ENCODE results near the gene APOBR. TPM values are rescaled to one million over a fixed set of nuclear protein-coding genes. Genes with fewer than 3 reads are reported as not detected.
"Not testable (repeated sequence)": the region's sequence is repeated elsewhere in the genome, so short reads cannot be mapped to it uniquely, and the experiment has no call there.

APOBR gene
- total and polyA plus RNA-seq, 12 donors: 0.15 to 2.3 (median 0.56) TPM

DNA sequence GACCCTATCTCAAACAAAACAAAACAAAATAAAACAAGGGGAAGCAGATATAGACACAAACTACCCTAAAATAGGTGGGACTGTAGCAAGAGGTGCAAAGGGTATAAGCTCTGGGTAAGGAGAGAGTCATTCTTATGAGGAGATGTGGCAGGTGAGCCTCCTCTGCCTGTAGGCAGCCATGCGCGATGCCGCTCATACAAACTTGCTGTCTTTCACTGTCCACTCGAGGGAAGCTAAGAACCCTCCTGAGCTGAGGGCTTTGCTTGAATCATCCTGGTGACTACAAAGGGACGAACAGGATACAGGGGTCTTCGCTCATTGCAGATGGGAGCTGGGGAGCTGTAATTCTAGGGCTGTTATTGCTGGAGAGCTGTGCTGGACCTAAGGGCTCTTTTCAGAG is 27.0 kb downstream of the APOBR start:
- intact Hi-C loops (cut with DNase I): loop anchor here in 1 of 10 donors (10.0 kb wide), 1 partner anchor 53 kb away; no protein-coding TSS in a partner anchor
- no peak overlapping the region for H3K4me3 ChIP-seq
- H3K36me3 ChIP-seq: no peaks in the 10 kb centered on the region
- H3K9me3 ChIP-seq: no peaks in the 10 kb centered on the region
- no peak for TF ChIP-seq CTCF (IDR thresholded peaks at IDR 0.05)
- peaks cover 0 to 6% (median 0%) of the 10 kb centered on the region in 9 donors for H3K4me1 ChIP-seq
- WGBS, 2 donors: 83 to 92% methylated on average over 6 of the region's 6 CpGs
- ATAC-seq (no peak), DNase-seq (no peak)
- H3K27ac ChIP-seq: no peak overlapping the region
- no peaks in the 10 kb centered on the region for H3K27me3 ChIP-seq

GRCh38 chr16:28522792-28523191 is 28.3 kb downstream of the APOBR start:
- no peak overlapping the region for H3K4me3 ChIP-seq
- no peak for TF ChIP-seq CTCF (IDR thresholded peaks at IDR 0.05)
- H3K36me3 ChIP-seq: no peaks in the 10 kb centered on the region
- intact Hi-C loops (cut with DNase I): loop anchor here in 1 of 10 donors (10.0 kb wide), 1 partner anchor 52 kb away; no protein-coding TSS in a partner anchor
- H3K27ac ChIP-seq: no peak overlapping the region
- no peaks in the 10 kb centered on the region for H3K27me3 ChIP-seq
- DNase-seq: no peak
- no peaks in the 10 kb centered on the region for H3K9me3 ChIP-seq
- peaks cover 0 to 6% (median 0%) of the 10 kb centered on the region in 9 donors for H3K4me1 ChIP-seq
- ATAC-seq: no peak
- WGBS, 2 donors: 78 to 81% methylated on average over 11 of the region's 11 CpGs

DNA sequence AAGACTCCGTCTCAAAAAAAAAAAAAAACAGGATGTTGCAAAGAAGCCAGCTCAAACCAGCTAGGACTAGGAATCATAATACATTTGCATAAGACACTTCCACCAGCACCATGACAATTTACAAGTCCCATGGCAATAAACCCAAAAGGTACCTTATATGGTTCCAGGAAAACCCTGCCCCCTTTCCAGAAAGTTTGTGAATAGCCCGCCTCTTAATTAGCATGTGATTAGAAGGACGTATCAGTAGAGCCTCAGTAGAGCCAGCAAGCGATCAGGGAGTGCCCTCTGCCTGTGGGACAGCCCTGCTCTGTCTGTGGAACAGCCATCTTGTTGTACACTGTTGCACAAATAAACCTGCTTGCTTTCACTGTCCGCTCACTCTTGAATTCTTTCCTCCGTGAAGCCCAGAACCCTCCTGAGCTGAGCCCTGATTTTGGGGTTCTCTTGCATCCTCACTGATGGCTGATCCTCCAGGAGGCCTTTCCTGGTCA is 30.3 kb downstream of the APOBR start:
- Histone ChIP-seq H3K9me3 (no peaks in the 10 kb centered on the region), H3K27ac (no peak overlapping the region), H3K27me3 (no peaks in the 10 kb centered on the region), H3K4me1 (peaks cover 0 to 6% (median 0%) of the 10 kb centered on the region in 9 donors), H3K4me3 (no peak overlapping the region), H3K36me3 (no peaks in the 10 kb centered on the region)
- ATAC-seq (peak in 1 of 8 donors; percentile 28), DNase-seq (no peak)
- TF ChIP-seq CTCF (IDR thresholded peaks at IDR 0.05): no peak
- intact Hi-C loops (cut with DNase I): loop anchor here in 1 of 10 donors (10.0 kb wide), 1 partner anchor 50 kb away; no protein-coding TSS in a partner anchor
- 77 to 79% methylated on average over 6 of the region's 6 CpGs for WGBS, 2 donors

- no peak for TF ChIP-seq CTCF (IDR thresholded peaks at IDR 0.05)
- Histone ChIP-seq H3K36me3 (no peaks in the 10 kb centered on the region), H3K4me1 (peaks cover 0 to 6% (median 0%) of the 10 kb centered on the region in 9 donors), H3K9me3 (no peaks in the 10 kb centered on the region), H3K27ac (no peak overlapping the region), H3K4me3 (no peak overlapping the region), H3K27me3 (no peaks in the 10 kb centered on the region)
- ATAC-seq (no peak), DNase-seq (no peak)
- 91 to 92% methylated on average over 11 of the region's 11 CpGs for WGBS, 2 donors
- intact Hi-C loops (cut with DNase I): loop anchor here in 1 of 10 donors (10.0 kb wide), 1 partner anchor 48 kb away; no protein-coding TSS in a partner anchor
Measured at GRCh38 chr16:28526201-28527099, 32.0 kb downstream of the APOBR start.

- not testable (repeated sequence) for H3K27me3 ChIP-seq, H3K9me3 ChIP-seq, DNase-seq, H3K4me3 ChIP-seq, H3K27ac ChIP-seq, H3K36me3 ChIP-seq, ATAC-seq
- peaks cover 0 to 11% (median 5%) of the 10 kb centered on the region in 9 donors for H3K4me1 ChIP-seq
- intact Hi-C loops (cut with DNase I): loop anchor here in 1 of 10 donors (10.0 kb wide), 1 partner anchor 48 kb away; no protein-coding TSS in a partner anchor
- WGBS, 2 donors: 89 to 93% methylated on average over 7 of the region's 7 CpGs
Measured at GRCh38 chr16:28527100-28527785, 32.8 kb downstream of the APOBR start.
